Measurements from ENCODE around the gene MYO15A. TPM values are rescaled to one million over a fixed set of nuclear protein-coding genes. Genes with fewer than 3 reads are reported as not detected.
A peak's percentile ranks its signal among the peaks of the same experiment; 100 is the strongest.

MYO15A gene
- total RNA-seq, 1 experiment from 2014 or later = 0.36 TPM

GRCh38 chr17:18157354-18157985, 48.9 kb downstream of the MYO15A start:
- DNase-seq (ENCODE audit: low read depth, low spot score) (no peak), ATAC-seq (no peak)
- ChIA-PET POLR2A (no interaction called here), CTCF (no interaction called here)
- Histone ChIP-seq H3K4me3 (ENCODE audit: low read depth in 2 of 2, low read length in 2 of 2) (no peak overlapping the region), H3K27me3 (ENCODE audit: control insufficient read depth, insufficient read depth, low read length) (no peaks in the 10 kb centered on the region), H3K36me3 (ENCODE audit: control insufficient read depth, insufficient read depth, low read length) (no peaks in the 10 kb centered on the region), H3K9me3 (ENCODE audit: control insufficient read depth, insufficient read depth, low read depth, low read length) (no peaks in the 10 kb centered on the region), H3K27ac (ENCODE audit: low read length) (no peak overlapping the region), H3K4me1 (ENCODE audit: control insufficient read depth, insufficient read depth, low read length) (no peaks in the 10 kb centered on the region)
- intact Hi-C loops (cut with micrococcal nuclease; ENCODE audit: unreplicated experiment) (no loop called here), in situ Hi-C loops (cut with HindIII; ENCODE audit: low pct_unique_long_range_greater_than_20kb, low sequenced_read_pairs) (no loop called here)
- TF ChIP-seq REST (IDR thresholded peaks at IDR 0.05; ENCODE audit: insufficient read depth in 1 of 2, low read depth in 2 of 2, low read length in 1 of 2) (no peak), CTCF (IDR thresholded peaks at IDR 0.05) (no peak), POLR2AphosphoS5 (IDR thresholded peaks at IDR 0.05; ENCODE audit: low read depth, low read length) (no peak), TCF7L2 (IDR thresholded peaks at IDR 0.05; ENCODE audit: low read depth, low read length) (no peak), SIN3A (IDR thresholded peaks at IDR 0.05; ENCODE audit: borderline replicate concordance, insufficient read depth, low read depth, low read length) (no peak)
- BruUV-seq (replicated peaks) = no TSS peak

GRCh38 chr17:18158022-18158600, 49.6 kb downstream of the MYO15A start:
- in situ Hi-C loops (cut with HindIII; ENCODE audit: low pct_unique_long_range_greater_than_20kb, low sequenced_read_pairs) = no loop called here
- DNase-seq (ENCODE audit: low read depth, low spot score) (no peak), ATAC-seq (peak; percentile 28; the same call in 1 of the 2 replicates)
- peak overlapping the region in 1 of 2 experiments; percentile 40; a peak in 2 of 4 replicates for H3K4me3 ChIP-seq (ENCODE audit: low read depth in 2 of 2, low read length in 2 of 2)
- H3K36me3 ChIP-seq (ENCODE audit: control insufficient read depth, insufficient read depth, low read length) = no peaks in the 10 kb centered on the region
- TF ChIP-seq REST (IDR thresholded peaks at IDR 0.05; ENCODE audit: insufficient read depth in 1 of 2, low read depth in 2 of 2, low read length in 1 of 2) (no peak), POLR2AphosphoS5 (IDR thresholded peaks at IDR 0.05; ENCODE audit: low read depth, low read length) (no peak), TCF7L2 (IDR thresholded peaks at IDR 0.05; ENCODE audit: low read depth, low read length) (no peak), CTCF (IDR thresholded peaks at IDR 0.05) (no peak), SIN3A (IDR thresholded peaks at IDR 0.05; ENCODE audit: borderline replicate concordance, insufficient read depth, low read depth, low read length) (no peak)
- no peaks in the 10 kb centered on the region for H3K4me1 ChIP-seq (ENCODE audit: control insufficient read depth, insufficient read depth, low read length)
- POLR2A ChIA-PET = no interaction called here
- H3K9me3 ChIP-seq (ENCODE audit: control insufficient read depth, insufficient read depth, low read depth, low read length) = no peaks in the 10 kb centered on the region
- H3K27ac ChIP-seq (ENCODE audit: low read length) = no peak overlapping the region
- CTCF ChIA-PET = no interaction called here
- intact Hi-C loops (cut with micrococcal nuclease; ENCODE audit: unreplicated experiment) = no loop called here
- no TSS peak for BruUV-seq (replicated peaks)
- no peaks in the 10 kb centered on the region for H3K27me3 ChIP-seq (ENCODE audit: control insufficient read depth, insufficient read depth, low read length)

Measured in Panc1 (cell line).